Pancreas (tissue), 10 donors: ENCODE measurements around the gene TBX6. TPM values are rescaled to one million over a fixed set of nuclear protein-coding genes. Genes with fewer than 3 reads are reported as not detected.
A peak's percentile ranks its signal among the peaks of the same experiment; 100 is the strongest.

Experiments
- ATAC-seq, 4 donors: fragments of 200-7000 bp; cut with Tn5 transposase; one replicate each; pipeline versions ENCODE4 v1.8.0 to v1.9.1; 2020; ENCODE audit warnings: mild to moderate bottlenecking in 4 of 4, moderate library complexity in 4 of 4
- DNase-seq, 6 donors: peaks; one replicate each; pipeline ENCODE4 v3.0.0-alpha.2; 2020
- FAIRE-seq: peaks from 2 replicates; lab custom pipeline; 2012; peaks lifted over from hg19 to GRCh38; lab: Jason Lieb, UNC
- H3K27ac ChIP-seq, 4 donors: fragments of 200-600 bp; sonication (generic); 1 replicate in 3 of 4; 2 replicates in 1 of 4; pipeline versions ENCODE4 v1.5.0 to v1.8.0; 2020
- H3K27me3 ChIP-seq, 4 donors: fragments of 200-600 bp; one replicate each; pipeline ENCODE4 v1.8.0; 2021
- H3K36me3 ChIP-seq, 3 donors: fragments of 200-600 bp; sonication (generic) in 1 of 3; one replicate each; pipeline versions ENCODE4 v1.5.0 to v1.8.0; 2020 to 2021
- H3K4me1 ChIP-seq, 3 donors: fragments of 200-600 bp; one replicate each; pipeline ENCODE4 v1.8.0; 2021
- H3K4me3 ChIP-seq, 4 donors: fragments of 200-600 bp; sonication (generic) in 2 of 4; one replicate each; pipeline versions ENCODE4 v1.5.0 to v1.8.0; 2020 to 2021
- H3K9me3 ChIP-seq, 4 donors: fragments of 200-600 bp; one replicate each; pipeline ENCODE4 v1.8.0; 2021
- CTCF ChIP-seq, 4 donors: fragments of 200-600 bp; sonication (generic) in 3 of 4; IDR thresholded peaks; one replicate each; pipeline versions ENCODE4 v1.5.0 to v1.8.0; 2021; ENCODE audit warnings: antibody characterized with exemption in 4 of 4
- WGBS, 2 donors: extraction: QIAGEN DNeasy Blood & Tissue Kit; methylation state at CpG; one replicate each; pipeline ENCODE4 v1.1.7; 2013; 5-methylcytosine and 5-hydroxymethylcytosine counted together
- intact Hi-C, 3 donors: fragments of 100-400 bp; cut with DNase I; formaldehyde crosslinking; loops; one replicate each; pipeline versions ENCODE4 v1.11.1 to v1.14.2; 2022
- polyA plus RNA-seq, 2 donors: library from polyadenylated mRNA; stranded (reverse); fragments of 200-250 nt; gene quantifications; one replicate each; pipeline ENCODE4 v1.2.3, GENCODE V29; 2013
- total RNA-seq, 6 donors: library from RNA; stranded (reverse); fragmentation: NEBNext Ultra II Directional in 4 of 6; extraction: Animal tissue kit (Norgen Biotek cat#: 25700) in 4 of 6; gene quantifications; one replicate each; pipeline versions ENCODE4 v1.2.1 to v1.2.4, GENCODE V29; 2021 to 2023
- donor health status: healthy with polysubstance abuse.
- donor health status: DM: no; HTN: no; CAD: no; lungs with moderate emphysema.
- donor health status: DM: no; HTN: no; CAD: no.
- donor health status: control.
- donor health status: control.
- donor health status: Bipolar disorder and iron deficiency.
- donor health status: DM: yes; HTN: yes; CAD: no.
- donor health status: DM: no; HTN: no; CAD: no.
- donor health status: DM: no; HTN: no; CAD: no.
- donor health status: DM: yes; HTN: yes; CAD: no.

Gene TBX6
- total and polyA plus RNA-seq, 8 donors: 1.3 to 3.6 (median 2.1) TPM

GRCh38 chr16:30086291-30087140 lies 5.2 kb downstream of the TBX6 start:
- DNase-seq (peak in 1 of 6 donors; percentile 60), FAIRE-seq (no peak), ATAC-seq (no peak)
- TF ChIP-seq CTCF (IDR thresholded peaks at IDR 0.05): no peak
- Histone ChIP-seq H3K27me3 (no peaks in the 10 kb centered on the region), H3K4me3 (no peak overlapping the region), H3K9me3 (no peaks in the 10 kb centered on the region), H3K36me3 (peaks cover 4 to 27% (median 10%) of the 10 kb centered on the region in 3 donors), H3K27ac (no peak overlapping the region), H3K4me1 (no peaks in the 10 kb centered on the region)
- 88 to 90% methylated on average over 26 to 27 of the region's 27 CpGs for WGBS, 2 donors
- intact Hi-C loops: no loop called here

- intact Hi-C loops: no loop called here
- TF ChIP-seq CTCF (IDR thresholded peaks at IDR 0.05): no peak
- 84 to 90% methylated on average over 6 of the region's 6 CpGs for whole genome bisulfite sequencing, 2 donors
- no peaks in the 10 kb centered on the region for H3K9me3 ChIP-seq
- peaks cover 0 to 3% (median under 1%) of the 10 kb centered on the region in 3 donors for H3K4me1 ChIP-seq
- no peaks in the 10 kb centered on the region for H3K27me3 ChIP-seq
- no peak overlapping the region for H3K27ac ChIP-seq
- no peak for FAIRE-seq
- peaks cover 4 to 27% (median 10%) of the 10 kb centered on the region in 3 donors for H3K36me3 ChIP-seq
- no peak overlapping the region for H3K4me3 ChIP-seq
- no peak for ATAC-seq
- no peak for DNase-seq
Observed at GRCh38 chr16:30085820-30086219, 5.9 kb downstream of the TBX6 start.

DNA sequence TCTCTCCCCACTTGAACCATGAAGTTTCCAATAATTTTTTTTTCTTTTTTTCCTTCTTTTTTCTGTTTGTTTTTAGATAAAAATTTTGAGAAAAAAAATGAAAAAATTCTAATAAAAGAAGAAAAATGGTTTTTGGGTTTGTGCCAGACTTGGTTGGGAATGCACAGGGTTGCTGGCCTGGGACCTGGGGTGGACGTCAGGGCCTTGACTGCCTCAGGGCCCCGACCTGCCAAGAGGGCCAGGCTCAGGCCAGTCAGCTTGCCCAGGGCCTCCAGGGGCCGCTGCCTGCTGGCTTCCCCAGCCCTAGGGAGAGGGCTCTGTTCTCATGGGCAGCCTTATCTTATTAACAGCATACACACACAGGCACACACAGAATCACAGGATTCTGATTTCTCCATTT lies 6.5 kb downstream of the TBX6 start:
- DNase-seq (peak in 1 of 6 donors; percentile 49), ATAC-seq (peak in 1 of 4 donors; percentile 22), FAIRE-seq (no peak)
- intact Hi-C loops: no loop called here
- peaks cover 4 to 27% (median 10%) of the 10 kb centered on the region in 3 donors for H3K36me3 ChIP-seq
- 56 to 65% methylated on average over 3 of the region's 3 CpGs for WGBS, 2 donors
- H3K4me3 ChIP-seq: no peak overlapping the region
- H3K4me1 ChIP-seq: peaks cover 0 to 7% (median 5%) of the 10 kb centered on the region in 3 donors
- no peak overlapping the region for H3K27ac ChIP-seq
- H3K27me3 ChIP-seq: no peaks in the 10 kb centered on the region
- TF ChIP-seq CTCF (IDR thresholded peaks at IDR 0.05): no peak
- H3K9me3 ChIP-seq: no peaks in the 10 kb centered on the region

DNA sequence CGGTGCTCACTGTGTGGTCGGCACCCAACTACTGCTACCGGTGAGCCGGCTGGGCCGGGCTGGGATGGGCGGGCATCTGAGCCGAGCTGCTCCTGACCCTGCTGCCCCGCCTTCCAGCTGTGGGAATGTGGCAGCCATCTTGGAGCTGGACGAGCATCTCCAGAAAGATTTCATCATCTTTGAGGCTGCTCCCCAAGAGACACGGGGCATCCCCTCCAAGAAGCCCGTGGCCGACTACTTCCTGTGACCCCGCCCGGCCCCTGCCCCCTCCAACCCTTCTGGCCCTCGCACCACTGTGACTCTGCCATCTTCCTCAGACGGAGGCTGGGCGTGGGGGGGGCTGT lies 6.9 kb downstream of the TBX6 start:
- Histone ChIP-seq H3K9me3 (no peaks in the 10 kb centered on the region), H3K36me3 (peaks cover 4 to 27% (median 10%) of the 10 kb centered on the region in 3 donors), H3K4me1 (peaks cover 0 to 7% (median 5%) of the 10 kb centered on the region in 3 donors), H3K4me3 (no peak overlapping the region), H3K27ac (no peak overlapping the region), H3K27me3 (no peaks in the 10 kb centered on the region)
- FAIRE-seq (no peak), DNase-seq (peak in 3 of 6 donors; percentile 18 to 60 (median 46)), ATAC-seq (peak in 2 of 4 donors; percentile 9 to 20)
- intact Hi-C loops: no loop called here
- TF ChIP-seq CTCF (IDR thresholded peaks at IDR 0.05): no peak
- WGBS, 2 donors: 77 to 85% methylated on average over 17 of the region's 17 CpGs
